Neural cell (in vitro differentiated cells): Measurements from ENCODE around the gene FRY. TPM values are rescaled to one million over a fixed set of nuclear protein-coding genes. Genes with fewer than 3 reads are reported as not detected.

Experiments used
- H2AFZ ChIP-seq: fragments of 200-600, 300-800 bp; sonication (generic), shearing (Covaris generic); 2 replicates; pipeline ENCODE4 v1.6.0; 2014; ENCODE audit warnings: low read depth, mild to moderate bottlenecking, antibody characterized with exemption, low read length, moderate library complexity
- H3F3A ChIP-seq: fragments of 200-600 bp; shearing (Covaris generic); 2 replicates; pipeline ENCODE4 v1.6.1; 2016; ENCODE audit warnings: mild to moderate bottlenecking, moderate library complexity, mixed read lengths, antibody characterized with exemption, low read length; ENCODE audit not compliant: insufficient read depth, poor library complexity, severe bottlenecking
- H3K27ac ChIP-seq: fragments of 200-600, 300-800 bp; sonication (generic), shearing (Covaris generic); 2 replicates; pipeline ENCODE4 v1.5.1; 2014; ENCODE audit warnings: mild to moderate bottlenecking, low read length, moderate library complexity
- H3K27me3 ChIP-seq: fragments of 300-800, 200-600 bp; sonication (generic), shearing (Covaris generic); 2 replicates; pipeline ENCODE4 v1.6.0; 2014; ENCODE audit warnings: mild to moderate bottlenecking, low read depth, low read length, moderate library complexity; ENCODE audit not compliant: insufficient read depth
- H3K36me3 ChIP-seq: fragments of 300-800, 200-600 bp; sonication (generic), shearing (Covaris generic); 2 replicates; pipeline ENCODE4 v1.5.1; 2014; ENCODE audit warnings: mild to moderate bottlenecking, antibody characterized with exemption, low read length, moderate library complexity; ENCODE audit not compliant: insufficient read depth
- H3K4me2 ChIP-seq: fragments of 300-800, 200-600 bp; sonication (generic), shearing (Covaris generic); 2 replicates; pipeline ENCODE4 v1.6.0; 2014; ENCODE audit warnings: mild to moderate bottlenecking, low read length
- H3K4me3 ChIP-seq: fragments of 300-800, 200-600 bp; sonication (generic), shearing (Covaris generic); 2 replicates; pipeline ENCODE4 v1.5.1; 2014; ENCODE audit warnings: mild to moderate bottlenecking, low read length, moderate library complexity
- H3K79me2 ChIP-seq: fragments of 200-600 bp; shearing (Covaris generic); replicated peaks from 2 replicates; pipeline ENCODE4 v1.6.0; 2014; ENCODE audit warnings: mild to moderate bottlenecking, low read length, moderate library complexity; ENCODE audit not compliant: insufficient read depth
- H3K9ac ChIP-seq: fragments of 300-800, 200-600 bp; sonication (generic), shearing (Covaris generic); 2 replicates; pipeline ENCODE4 v1.6.1; 2016; ENCODE audit warnings: mild to moderate bottlenecking, low read length, mixed read lengths
- H3K9me2 ChIP-seq: fragments of 200-600 bp; shearing (Covaris generic); 2 replicates; pipeline ENCODE4 v1.6.1; 2016; ENCODE audit warnings: mild to moderate bottlenecking, low read length, mixed read lengths; ENCODE audit not compliant: insufficient read depth
- H3K9me3 ChIP-seq: fragments of 200-600, 300-800 bp; sonication (generic), shearing (Covaris generic); 2 replicates; pipeline ENCODE4 v1.6.1; 2016; ENCODE audit warnings: mild to moderate bottlenecking, mixed run types, low read length, moderate library complexity, mixed read lengths
- H4K20me1 ChIP-seq: fragments of 200-600 bp; shearing (Covaris generic); 2 replicates; pipeline ENCODE4 v1.6.1; 2016; ENCODE audit warnings: mild to moderate bottlenecking, mixed run types; ENCODE audit not compliant: insufficient read depth
- CTCF ChIP-seq: fragments of 450-650 bp; IDR thresholded peaks from 2 replicates; pipeline ENCODE4 v1.5.1; 2014; ENCODE audit warnings: antibody characterized with exemption, mild to moderate bottlenecking, moderate library complexity; ENCODE audit not compliant: poor library complexity, severe bottlenecking
- EP300 ChIP-seq: fragments of 450-650 bp; conservative IDR thresholded peaks from 2 replicates; pipeline ENCODE4 v1.6.1; 2014; ENCODE audit warnings: antibody characterized with exemption, mild to moderate bottlenecking, moderate library complexity; ENCODE audit not compliant: poor library complexity, severe bottlenecking
- EZH2 ChIP-seq: fragments of 200-600, 300-800 bp; shearing (Covaris generic), sonication (generic); IDR thresholded peaks from 2 replicates; pipeline ENCODE4 v1.6.1; 2014; ENCODE audit warnings: antibody characterized with exemption, low read length, borderline replicate concordance, mild to moderate bottlenecking; ENCODE audit not compliant: insufficient read depth, poor library complexity, severe bottlenecking
- MXI1 ChIP-seq: fragments of 450-650 bp; conservative IDR thresholded peaks from 2 replicates; pipeline ENCODE4 v1.6.1; 2014; ENCODE audit warnings: antibody characterized with exemption, mild to moderate bottlenecking; ENCODE audit not compliant: poor library complexity, severe bottlenecking
- POLR2AphosphoS5 ChIP-seq: IDR thresholded peaks from 2 replicates; pipeline ENCODE4 v1.6.1; 2012
- RAD21 ChIP-seq: fragments of 450-650 bp; conservative IDR thresholded peaks from 2 replicates; pipeline ENCODE4 v1.6.1; 2014; ENCODE audit warnings: antibody characterized with exemption, mild to moderate bottlenecking, moderate library complexity
- REST ChIP-seq: IDR thresholded peaks from 2 replicates; pipeline ENCODE4 v1.6.1; 2012; ENCODE audit warnings: borderline replicate concordance
- SMC3 ChIP-seq: fragments of 450-650 bp; conservative IDR thresholded peaks from 2 replicates; pipeline ENCODE4 v1.6.1; 2014; ENCODE audit warnings: antibody characterized with exemption, mild to moderate bottlenecking, moderate library complexity; ENCODE audit not compliant: poor library complexity
- TAF1 ChIP-seq: IDR thresholded peaks from 2 replicates; pipeline ENCODE4 v1.6.1; 2012; ENCODE audit warnings: low read depth
- polyA plus RNA-seq: library from polyadenylated mRNA; depleted of rRNA; stranded (reverse); fragments of >200 nt; gene quantifications from 2 replicates; pipeline ENCODE4 v1.2.3, GENCODE V29; 2014

The FRY gene
- polyA plus RNA-seq, 1 donor from 2014 or later: 49.3 TPM

GRCh38 chr13:32300920-32301319 is 269.3 kb downstream of the FRY start:
- Histone ChIP-seq H3K27ac (no peak overlapping the region), H3K4me2 (no peak overlapping the region), H3K9me2 (no peaks in the 10 kb centered on the region), H3F3A (no peaks in the 10 kb centered on the region), H3K27me3 (no peaks in the 10 kb centered on the region), H3K36me3 (no peaks in the 10 kb centered on the region), H4K20me1 (no peaks in the 10 kb centered on the region), H3K9me3 (no peaks in the 10 kb centered on the region), H3K9ac (no peak overlapping the region), H3K79me2 (no peaks in the 10 kb centered on the region), H2AFZ (no peak overlapping the region), H3K4me3 (no peak overlapping the region)
- TF ChIP-seq REST: no peak
- TF ChIP-seq EZH2: no peak
- TF ChIP-seq EP300: no peak
- TF ChIP-seq SMC3: no peak
- TF ChIP-seq MXI1: no peak
- TF ChIP-seq CTCF: no peak
- TF ChIP-seq RAD21: no peak
- TF ChIP-seq TAF1: no peak

- no peak for TF ChIP-seq SMC3
- no peak for TF ChIP-seq MXI1
- no peak for TF ChIP-seq CTCF
- no peak for TF ChIP-seq REST
- no peak for TF ChIP-seq EP300
- no peak for TF ChIP-seq TAF1
- no peak for TF ChIP-seq POLR2AphosphoS5
- TF ChIP-seq EZH2: no peak
- no peak for TF ChIP-seq RAD21
Observed at GRCh38 chr13:32302461-32302860, 270.9 kb downstream of the FRY start.

More at GRCh38 chr13:32302461-32302860, 270.9 kb downstream of the FRY start:
- H3K4me3 ChIP-seq: no peak overlapping the region
- H4K20me1 ChIP-seq: no peaks in the 10 kb centered on the region
- H3K9ac ChIP-seq: no peak overlapping the region
- no peak overlapping the region for H2AFZ ChIP-seq
- no peaks in the 10 kb centered on the region for H3K9me2 ChIP-seq
- no peaks in the 10 kb centered on the region for H3K9me3 ChIP-seq
- H3K27me3 ChIP-seq: no peaks in the 10 kb centered on the region
- H3K4me2 ChIP-seq: no peak overlapping the region
- H3K79me2 ChIP-seq: no peaks in the 10 kb centered on the region
- H3F3A ChIP-seq: no peaks in the 10 kb centered on the region
- H3K36me3 ChIP-seq: no peaks in the 10 kb centered on the region
- no peak overlapping the region for H3K27ac ChIP-seq
